HG03159 (cell line): ENCODE measurements around the gene MED8.
"Not testable (repeated sequence)": the region's sequence is repeated elsewhere in the genome, so short reads cannot be mapped to it uniquely, and the experiment has no call there.

Experiments used
- ATAC-seq: cut with Tn5 transposase; IDR thresholded peaks from one replicate; pipeline ENCODE4 v1.9.1; 2021; ENCODE audit warnings: mild to moderate bottlenecking, moderate library complexity; ENCODE audit not compliant: unreplicated experiment

The MED8 gene

DNA sequence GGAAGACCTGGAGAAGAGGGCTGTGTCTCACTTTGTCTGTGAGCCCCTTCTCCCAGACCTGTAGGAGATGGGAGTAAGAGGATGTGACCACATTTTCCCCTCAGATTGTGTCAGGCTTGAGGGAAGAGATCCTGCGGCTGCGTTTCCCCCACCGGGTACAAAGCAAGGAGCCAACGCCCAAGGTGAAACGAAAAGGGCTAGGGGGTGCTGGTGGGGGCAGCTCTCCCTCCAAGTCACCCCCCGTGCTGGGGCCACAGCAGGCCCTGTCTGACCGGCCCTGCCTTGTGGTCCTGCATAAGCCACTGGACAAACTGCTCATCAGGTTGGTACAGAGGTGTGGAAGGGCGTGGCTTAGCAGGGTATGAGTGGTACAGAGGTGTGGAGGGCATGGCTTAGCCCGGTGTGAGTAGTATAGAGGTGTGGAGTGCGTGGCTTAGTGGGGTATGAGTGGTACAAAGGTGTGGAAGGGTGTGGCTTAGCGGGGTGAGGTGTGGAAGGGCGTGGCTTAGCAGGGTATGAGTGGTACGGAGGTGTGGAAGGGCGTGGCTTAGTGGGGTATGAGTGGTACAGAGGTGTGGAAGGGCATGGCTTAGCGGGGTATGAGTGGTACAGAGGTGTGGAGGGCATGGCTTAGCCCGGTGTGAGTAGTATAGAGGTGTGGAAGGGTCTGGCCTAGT, 33.5 kb upstream of the MED8 start:
- ATAC-seq: no peak

DNA sequence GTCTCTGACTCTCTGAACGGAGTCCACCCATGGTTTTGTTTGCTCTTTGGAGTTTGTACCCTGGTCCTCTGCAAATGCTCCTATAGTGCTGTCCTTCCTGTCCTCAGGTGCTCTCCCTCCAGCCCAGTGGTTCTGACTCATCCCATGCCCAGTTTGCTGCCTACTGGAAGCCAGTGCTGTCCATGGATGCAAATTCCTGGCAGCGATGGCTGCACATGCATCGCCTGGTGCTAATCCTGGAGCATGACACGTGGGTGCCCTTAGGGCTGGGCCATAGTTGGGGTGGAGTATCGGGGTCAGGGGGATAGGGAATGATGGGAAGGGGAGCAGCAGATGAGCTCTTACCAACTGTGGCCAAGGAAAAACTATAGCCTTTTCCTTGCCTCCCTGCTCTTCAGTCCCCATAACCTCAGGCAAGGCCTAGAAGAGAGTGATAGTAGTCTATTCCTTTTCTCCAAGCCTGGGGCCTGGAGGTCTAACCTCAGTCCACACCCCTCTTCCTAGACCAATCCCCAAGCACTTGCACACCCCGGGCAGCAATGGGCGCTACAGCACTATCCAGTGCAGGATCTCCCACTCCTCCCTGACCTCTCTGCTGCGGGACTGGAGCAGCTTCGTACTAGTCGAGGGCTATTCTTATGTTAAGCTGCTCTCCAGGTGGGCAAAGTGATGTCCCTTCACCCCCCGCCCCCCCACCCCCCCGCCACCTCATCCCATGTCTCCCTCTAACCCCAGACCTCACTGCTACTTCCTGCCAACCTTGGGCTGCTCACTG, 32.6 kb upstream of the MED8 start:
- no peak for ATAC-seq

DNA sequence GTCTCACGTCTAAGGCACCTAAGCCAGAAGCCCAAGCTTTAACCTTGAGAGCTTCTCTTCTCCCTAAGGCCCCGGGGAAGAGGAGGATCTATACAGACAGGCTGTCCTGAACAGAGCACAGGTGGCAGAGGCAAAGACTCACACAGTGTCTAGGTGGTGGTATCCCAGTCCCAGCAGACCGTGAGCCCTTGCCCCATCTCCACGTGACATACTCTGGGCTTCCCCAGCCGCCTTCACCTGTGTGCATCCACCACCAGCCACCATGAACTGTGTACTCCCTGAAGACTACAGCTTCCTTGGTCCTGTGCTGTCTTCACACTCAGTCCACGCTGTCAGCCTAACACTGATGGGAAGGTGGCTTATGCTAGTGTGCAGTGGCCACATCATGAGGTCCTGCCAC, 31.8 kb upstream of the MED8 start:
- no peak for ATAC-seq

DNA sequence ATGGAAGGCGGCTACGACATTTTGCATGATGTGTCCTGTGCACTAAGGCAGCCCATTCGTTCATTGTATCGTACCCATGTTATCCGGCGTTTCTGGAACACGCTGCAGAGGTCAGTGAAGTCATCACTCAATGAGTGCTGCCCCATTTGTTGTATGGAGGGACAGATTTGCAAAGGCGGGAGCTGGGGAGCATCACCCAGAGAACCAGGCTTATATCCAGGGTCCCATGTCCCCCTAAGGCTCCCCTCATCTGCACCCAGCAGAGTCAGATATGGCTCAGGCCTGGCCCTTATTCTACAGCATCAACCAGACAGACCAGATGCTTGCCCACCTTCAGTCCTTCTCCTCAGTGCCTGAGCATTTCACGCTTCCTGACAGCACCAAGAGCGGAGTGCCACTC, 31.3 kb upstream of the MED8 start:
- no peak for ATAC-seq

DNA sequence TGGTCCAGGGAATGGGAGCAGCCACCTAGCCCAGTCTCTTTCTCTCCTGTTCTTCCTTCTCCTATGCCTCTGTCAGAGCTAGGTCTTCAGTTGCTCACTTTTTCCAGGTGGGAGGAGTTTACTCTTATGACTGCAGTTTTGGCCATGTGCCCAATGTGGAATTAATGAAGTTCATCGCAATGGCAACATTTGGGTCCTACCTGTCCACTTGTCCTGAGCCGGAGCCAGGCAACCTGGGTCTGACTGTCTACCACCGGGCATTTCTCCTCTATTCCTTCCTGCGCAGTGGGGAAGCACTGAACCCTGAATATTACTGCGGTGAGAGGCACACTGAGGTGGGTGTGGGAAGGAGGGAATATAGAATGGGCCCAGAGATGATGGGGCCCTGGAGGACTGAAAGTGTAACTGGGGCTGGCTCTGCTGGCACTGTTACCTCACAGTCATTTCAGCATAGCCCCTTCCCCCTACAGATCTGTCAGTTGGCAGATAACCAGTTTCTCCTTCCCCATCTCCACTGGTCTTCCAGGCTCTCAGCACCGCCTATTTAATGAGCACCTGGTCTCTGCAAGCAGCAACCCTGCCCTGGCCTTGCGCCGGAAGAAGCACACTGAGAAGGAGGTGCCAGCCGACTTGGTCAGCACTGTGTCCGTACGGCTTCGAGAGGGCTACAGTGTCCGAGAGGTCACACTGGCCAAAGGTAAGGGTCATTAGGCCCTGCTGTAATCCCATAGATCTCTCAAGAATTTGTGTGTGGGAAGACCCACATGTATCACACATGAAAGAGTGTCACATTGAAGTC, 30.2 kb upstream of the MED8 start:
- no peak for ATAC-seq

DNA sequence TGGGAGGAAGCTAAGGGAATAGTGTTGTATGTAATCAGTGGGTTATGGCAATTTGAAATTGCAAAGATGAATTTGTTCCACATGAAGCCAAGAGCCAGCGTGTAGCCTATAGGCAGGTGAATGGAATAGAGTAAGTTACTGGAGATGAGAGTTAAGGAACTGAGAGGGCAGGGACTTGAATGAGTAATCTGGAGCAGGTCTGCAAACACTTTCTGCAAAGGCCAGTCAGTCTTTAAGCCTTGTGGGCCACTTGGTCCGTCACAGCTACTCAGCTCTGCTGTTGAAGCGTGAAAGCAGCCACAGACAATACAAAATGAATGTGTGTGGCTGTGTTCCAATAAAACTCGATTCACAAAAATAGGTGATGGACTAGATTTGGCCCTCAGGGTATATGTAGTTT, 29.3 kb upstream of the MED8 start:
- ATAC-seq: no peak

DNA sequence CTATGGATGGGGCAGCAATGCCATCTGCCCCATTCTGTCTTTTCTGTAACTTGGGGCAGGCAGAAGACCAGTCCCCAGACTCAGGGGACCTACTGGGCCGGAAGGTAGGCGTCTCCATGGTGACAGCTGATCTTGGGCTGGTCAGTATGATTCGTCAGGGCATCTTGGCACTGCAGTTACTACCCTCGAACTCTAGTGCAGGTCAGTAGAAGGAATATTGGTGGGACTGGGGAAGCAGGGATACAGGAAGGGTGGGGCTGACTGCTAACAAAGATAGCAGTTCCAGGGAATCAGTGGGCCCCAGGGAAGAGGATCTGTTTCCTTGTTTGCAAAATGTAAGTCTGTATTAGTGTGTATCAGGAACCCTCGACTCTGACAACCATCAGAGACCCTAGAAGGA, 26.3 kb upstream of the MED8 start:
- ATAC-seq: no peak

DNA sequence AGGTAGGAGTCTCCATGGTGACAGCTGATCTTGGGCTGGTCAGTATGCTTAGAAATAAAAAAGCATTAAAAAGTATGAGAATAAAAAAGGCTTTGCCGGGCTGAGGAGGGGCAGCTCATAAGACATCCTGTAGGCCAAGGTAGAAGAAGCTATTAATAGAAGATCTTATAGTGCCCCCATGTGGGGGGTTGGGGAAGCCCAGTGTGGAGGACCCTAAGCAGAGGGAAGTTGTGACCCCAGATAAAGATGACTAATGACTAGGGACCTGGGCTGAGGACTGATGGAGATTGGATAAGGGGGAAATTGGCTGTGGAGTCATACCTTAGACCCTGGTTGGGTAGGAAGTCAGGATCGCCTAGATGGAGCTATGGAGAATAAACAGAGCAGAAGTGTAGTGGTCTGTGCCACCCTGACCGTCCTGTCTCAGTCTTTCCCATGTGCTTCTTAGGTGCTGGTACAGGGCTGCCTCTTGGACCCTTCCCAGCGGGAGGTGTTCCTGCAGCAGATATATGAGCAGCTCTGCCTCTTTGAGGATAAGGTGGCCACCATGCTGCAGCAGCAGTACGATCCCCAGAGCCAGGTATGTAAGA, 25.1 kb upstream of the MED8 start:
- no peak for ATAC-seq

DNA sequence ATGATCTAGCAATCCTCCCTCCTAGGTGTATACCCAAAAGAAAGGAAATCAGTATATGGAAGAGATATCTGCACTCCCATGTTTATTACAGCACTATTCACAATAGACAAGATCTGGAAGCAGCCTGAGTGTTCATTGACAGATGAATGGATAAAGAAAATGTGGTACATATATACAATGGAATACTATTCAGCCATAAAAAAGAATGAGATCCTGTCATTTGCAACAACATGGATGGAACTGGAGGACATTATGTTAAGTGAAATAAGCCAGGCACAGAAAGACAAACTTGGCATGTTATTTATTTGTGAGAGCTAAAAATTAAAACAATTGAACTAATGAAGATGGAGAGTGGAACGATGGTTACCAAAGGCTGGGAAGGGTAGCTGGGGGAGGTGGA, 23.8 kb upstream of the MED8 start:
- not testable (repeated sequence) for ATAC-seq

DNA sequence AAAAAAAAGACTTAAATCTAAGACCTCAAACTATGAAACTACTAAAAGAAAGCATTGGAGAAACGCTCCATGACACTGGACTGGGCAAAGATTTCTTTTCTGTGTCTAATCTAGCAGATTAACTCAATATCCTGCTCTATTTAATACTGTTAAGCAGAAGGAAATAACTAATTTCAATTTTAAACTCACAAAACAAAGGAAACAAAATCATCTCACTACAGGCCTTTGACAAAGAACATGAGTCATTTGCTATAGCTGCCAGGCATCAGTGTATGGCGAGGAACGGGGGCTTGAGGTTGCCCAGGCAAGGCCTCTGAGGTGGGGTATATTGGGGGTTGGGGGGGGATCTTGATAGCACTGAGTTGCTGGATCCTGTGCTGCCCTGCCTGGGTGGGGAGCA, 21.0 kb upstream of the MED8 start:
- no peak for ATAC-seq

DNA sequence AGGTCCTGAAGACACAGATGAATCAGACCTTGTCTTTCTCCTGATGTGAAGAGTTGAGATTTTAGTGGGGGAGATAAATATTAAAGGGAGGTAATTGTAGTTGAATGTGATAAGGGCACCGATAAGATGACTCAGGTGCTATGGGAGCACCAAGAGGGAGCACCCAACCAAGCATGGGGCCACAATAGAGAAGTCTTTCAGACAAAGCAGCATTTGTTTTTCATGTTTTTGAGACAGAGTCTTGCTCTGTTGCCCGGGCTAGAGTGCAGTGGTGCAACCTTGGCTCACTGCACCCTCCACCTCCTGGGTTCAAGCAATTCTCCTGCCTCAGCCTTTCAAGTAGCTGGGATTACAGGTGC, 16.3 kb upstream of the MED8 start:
- no peak for ATAC-seq

DNA sequence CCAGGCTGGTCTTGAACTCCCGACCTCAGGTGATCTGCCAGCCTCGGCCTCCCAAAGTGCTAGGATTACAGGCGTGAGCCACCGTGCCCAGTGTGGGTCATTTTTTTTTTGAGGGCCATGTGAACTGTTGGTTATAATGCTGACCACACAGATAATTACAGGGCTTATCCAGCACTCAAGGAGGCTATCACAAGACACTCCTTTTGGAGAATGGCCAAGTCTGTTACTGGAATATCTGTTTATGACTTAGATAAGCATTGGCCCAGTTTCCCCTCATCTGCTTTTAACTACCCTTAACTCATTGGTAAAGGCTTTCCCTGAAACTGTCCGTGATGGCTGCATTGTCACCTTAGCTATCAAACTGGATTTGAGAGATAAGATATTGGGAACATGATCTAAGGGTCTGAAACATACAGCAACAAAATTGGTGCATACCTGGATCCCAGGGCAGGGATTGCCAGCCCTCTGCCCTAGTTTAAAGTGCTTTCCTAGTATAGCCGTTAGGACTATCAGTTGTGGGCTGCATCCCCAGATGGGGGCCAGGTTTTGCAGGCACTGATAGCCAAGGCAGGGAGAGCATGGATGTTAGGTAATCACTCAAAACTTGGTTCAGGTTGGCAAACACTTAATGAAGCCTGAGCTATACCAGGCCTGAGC, 15.7 kb upstream of the MED8 start:
- ATAC-seq: no peak

DNA sequence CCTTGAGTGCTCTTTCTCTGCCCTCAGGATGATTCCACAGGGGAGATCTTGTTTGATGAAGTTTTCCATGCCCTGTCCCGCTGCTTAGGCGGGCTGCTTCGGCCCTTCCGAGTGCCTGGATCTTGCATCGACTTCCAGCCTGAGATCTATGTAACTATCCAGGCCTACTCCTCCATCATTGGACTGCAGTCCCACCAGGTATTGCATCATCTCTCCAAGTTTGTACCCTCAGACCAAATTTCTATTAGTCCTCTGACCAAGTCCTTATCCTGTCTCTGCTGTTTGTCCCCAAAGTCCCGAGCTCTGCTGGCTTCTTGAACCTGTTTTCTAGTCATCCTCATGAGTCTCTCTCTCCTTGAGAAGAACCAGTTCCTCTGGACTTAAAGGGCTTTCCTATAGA, 14.8 kb upstream of the MED8 start:
- ATAC-seq: no peak

DNA sequence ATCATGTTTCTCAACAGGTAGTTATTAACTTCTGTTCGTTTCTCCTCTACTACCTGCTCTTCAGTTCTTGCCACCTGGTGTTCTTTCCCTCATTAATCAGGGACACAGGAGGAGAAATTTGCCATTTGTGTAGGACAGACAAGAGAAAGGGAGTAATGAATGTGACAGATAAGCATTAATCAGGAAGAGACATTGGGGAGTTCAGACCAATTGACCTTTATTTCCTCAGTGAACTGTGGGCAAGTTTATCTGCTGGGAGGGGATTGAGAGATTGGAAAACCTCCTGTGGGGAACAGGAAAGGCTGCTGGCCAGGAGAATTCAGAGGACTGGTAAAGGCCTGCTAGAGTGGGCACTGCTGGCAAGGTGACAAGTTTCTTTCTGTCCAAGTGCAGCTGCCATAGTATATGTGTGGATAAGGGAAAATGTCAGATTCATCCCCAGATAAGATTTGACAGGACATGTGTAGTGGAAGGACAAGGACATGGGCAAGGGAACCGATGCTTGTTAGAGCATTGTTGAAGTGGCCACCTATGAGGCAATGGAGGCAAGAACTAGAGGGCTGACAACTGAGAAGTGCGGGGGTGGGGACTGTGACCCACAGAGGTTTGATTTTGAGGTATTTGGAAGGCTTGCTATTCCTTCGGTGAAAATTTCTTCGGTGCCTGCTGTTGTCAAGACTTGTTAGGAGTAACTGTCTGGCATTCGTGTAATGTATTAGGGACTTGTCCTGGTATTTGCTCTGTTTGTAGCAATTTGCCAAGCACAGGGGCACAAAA, 12.7 kb upstream of the MED8 start:
- no peak for ATAC-seq

DNA sequence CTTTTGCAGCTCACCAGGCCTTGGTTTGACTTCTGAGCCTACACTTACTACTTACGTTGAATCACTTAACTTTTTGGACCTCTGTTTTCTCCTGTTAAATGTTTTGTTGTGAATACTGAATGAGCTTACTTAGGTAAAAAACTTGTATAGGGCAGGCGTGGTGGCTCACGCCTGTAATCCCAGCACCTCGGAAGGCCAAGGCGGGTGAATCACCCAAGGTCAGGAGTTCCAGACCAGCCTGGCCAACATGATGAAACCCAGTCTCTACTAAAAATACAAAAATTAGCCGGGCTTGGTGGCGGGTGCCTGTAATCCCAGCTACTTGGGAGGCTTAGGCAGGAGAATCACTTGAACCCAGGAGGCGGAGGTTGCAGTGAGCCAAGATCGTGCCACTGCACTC, 10.8 kb upstream of the MED8 start:
- ATAC-seq: not testable (repeated sequence)

DNA sequence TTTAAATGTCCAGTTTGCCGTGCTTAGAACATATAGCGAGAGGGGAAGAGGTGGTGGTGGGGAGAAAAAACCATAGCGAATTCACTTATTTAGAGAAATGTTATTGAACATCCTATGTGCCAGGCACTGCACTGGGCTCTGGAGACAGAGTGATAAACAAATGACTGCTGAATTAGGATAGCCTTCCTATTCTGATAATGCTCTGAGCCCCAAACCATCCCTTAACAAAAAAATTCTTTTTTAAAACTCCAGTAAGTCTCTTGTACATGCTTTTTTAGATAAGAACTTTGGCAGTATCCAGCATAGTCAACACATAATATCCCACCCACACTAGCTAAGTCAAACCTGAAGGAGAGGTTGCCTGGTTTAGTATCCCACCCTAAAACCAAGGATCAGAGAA, 8.6 kb upstream of the MED8 start:
- ATAC-seq: no peak

DNA sequence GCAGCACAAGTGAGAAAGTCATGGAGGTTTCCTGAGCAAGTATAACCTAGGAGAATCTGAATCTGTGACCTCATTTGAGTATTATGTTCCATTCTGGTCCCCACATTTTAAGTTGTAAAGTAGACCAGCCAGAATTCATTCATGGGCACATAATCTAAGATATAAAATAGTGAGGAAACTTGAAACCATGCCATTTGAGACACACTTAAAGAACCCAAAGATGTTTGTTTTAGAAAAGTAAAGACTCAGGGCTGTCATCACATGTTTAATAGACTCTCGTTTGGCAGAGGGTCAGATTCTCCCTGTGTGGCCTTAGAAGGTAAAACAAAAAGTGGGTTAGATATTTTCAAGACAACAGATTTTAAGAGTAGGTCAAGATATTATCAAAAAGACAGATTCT, 6.5 kb upstream of the MED8 start:
- ATAC-seq: no peak

DNA sequence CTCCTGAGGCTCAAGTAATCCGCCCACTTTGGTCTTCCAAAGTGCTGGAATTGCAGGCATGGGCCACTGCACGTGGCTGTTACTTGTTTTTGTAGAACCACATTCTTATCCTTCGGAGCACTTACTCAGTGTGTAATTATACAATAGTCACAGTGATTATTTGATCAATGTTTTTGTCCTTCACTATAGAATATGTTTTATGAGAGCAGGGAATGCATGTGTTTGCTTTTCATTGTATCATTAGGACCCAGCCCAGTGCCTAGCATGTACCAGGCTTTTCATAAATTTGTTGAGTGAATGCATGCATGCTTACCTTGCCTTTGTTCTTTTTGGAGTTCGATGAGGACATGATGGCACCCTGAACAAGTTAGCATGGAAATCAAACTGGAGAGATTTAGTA, 5.9 kb upstream of the MED8 start:
- no peak for ATAC-seq

DNA sequence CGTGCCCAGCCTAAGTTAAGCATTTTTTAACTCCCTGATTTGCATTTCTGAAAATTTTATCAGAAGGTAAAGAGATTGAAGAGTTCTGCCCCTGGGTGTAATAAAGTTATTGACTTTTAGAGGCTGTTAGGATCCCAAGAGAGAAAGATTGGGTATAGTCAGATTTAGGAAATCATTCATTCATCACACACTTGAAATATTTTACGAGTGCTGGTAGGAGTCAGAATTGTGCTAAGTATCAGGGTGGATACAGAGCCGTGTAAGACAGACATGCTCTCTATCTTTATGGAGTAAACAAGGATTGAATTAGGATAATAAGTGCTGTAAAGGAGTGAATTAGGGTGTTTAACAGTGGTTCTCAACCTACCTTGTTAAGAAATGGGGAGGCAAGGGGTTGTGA, 3.1 kb upstream of the MED8 start:
- ATAC-seq: no peak

DNA sequence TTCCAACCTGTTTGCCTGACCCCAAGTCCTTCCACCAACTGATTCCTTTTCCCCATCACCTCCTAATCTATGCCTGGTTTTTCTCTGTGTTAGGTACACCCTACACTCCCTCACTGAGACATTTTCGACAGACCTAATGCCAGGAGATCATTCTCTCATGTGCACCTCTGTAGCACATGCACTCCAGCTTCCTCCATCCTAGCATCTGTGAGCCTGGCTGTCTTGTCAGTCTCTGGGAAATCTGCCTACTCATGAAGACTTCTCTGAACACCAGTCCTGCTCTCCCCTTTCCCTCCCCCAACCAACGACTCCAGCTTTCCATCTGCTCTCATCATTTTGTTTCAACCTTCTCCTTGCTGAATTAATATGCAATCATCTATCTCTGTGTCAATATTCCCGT, 987 bp downstream of the MED8 start:
- no peak for ATAC-seq
